GM18505 (cell line): Measurements from ENCODE around the gene NPAS2.

Experiments used
- ATAC-seq: cut with Tn5 transposase; IDR thresholded peaks from one replicate; pipeline ENCODE4 v1.9.1; 2021; ENCODE audit not compliant: unreplicated experiment
- POLR2A ChIP-seq: IDR thresholded peaks from 4 replicates; pipeline ENCODE4 v1.6.1; 2011; ENCODE audit warnings: borderline replicate concordance; ENCODE audit not compliant: insufficient read depth, insufficient read length; ENCODE audit errors: extremely low read depth

Gene NPAS2

GRCh38 chr2:101022221-101022620, 202.3 kb downstream of the NPAS2 start:
- no peak for TF ChIP-seq POLR2A
- ATAC-seq, result no peak

GRCh38 chr2:101023327-101024107, 203.6 kb downstream of the NPAS2 start:
- no peak for TF ChIP-seq POLR2A
- ATAC-seq, result no peak

- TF ChIP-seq POLR2A, result no peak
These were observed 205.6 kb downstream of the NPAS2 start for GRCh38 chr2:101025561-101025960.

GRCh38 chr2:101026253-101026701, 206.3 kb downstream of the NPAS2 start:
- no peak for ATAC-seq
- no peak for TF ChIP-seq POLR2A

More at GRCh38 chr2:101025561-101025960, 205.6 kb downstream of the NPAS2 start:
- ATAC-seq, result no peak

GRCh38 chr2:101026923-101027469, 207.1 kb downstream of the NPAS2 start:
- ATAC-seq, result no peak
- no peak for TF ChIP-seq POLR2A

GRCh38 chr2:101027852-101028251, 207.9 kb downstream of the NPAS2 start:
- ATAC-seq, result no peak
- no peak for TF ChIP-seq POLR2A

GRCh38 chr2:101030866-101031554, 211.1 kb downstream of the NPAS2 start:
- TF ChIP-seq POLR2A, result no peak
- ATAC-seq, result no peak

GRCh38 chr2:101032084-101032776, 212.3 kb downstream of the NPAS2 start:
- TF ChIP-seq POLR2A, result no peak
- no peak for ATAC-seq

- ATAC-seq, result no peak
- TF ChIP-seq POLR2A, result no peak
These were observed 216.6 kb downstream of the NPAS2 start for GRCh38 chr2:101036562-101036961.

GRCh38 chr2:101037161-101037755, 217.3 kb downstream of the NPAS2 start:
- ATAC-seq, result no peak
- no peak for TF ChIP-seq POLR2A

- ATAC-seq, result no peak
- no peak for TF ChIP-seq POLR2A
These were observed 218.7 kb downstream of the NPAS2 start for GRCh38 chr2:101038455-101039255.

- no peak for ATAC-seq
- no peak for TF ChIP-seq POLR2A
These were observed 220.1 kb downstream of the NPAS2 start for GRCh38 chr2:101040072-101040471.
